Body of pancreas (tissue), 4 donors: ENCODE data around the gene RNPEPL1. TPM values are rescaled to one million over a fixed set of nuclear protein-coding genes. Genes with fewer than 3 reads are reported as not detected.

Experiments used
- ATAC-seq: fragments of 150-250 bp; one replicate; pipeline ENCODE4 v1.9.1; 2016
- DNase-seq, 4 donors: peaks; one replicate each; pipeline ENCODE4 v3.0.0-alpha.2; 2019
- H3K27ac ChIP-seq, 4 donors: fragments of 200-600 bp; sonication (generic); 1 replicate in 3 of 4; 2 replicates in 1 of 4; pipeline versions ENCODE4 v1.5.1 to v1.6.1; 2016 to 2019; ENCODE audit warnings: mild to moderate bottlenecking in 1 of 4, mixed read lengths in 1 of 4, moderate library complexity in 1 of 4
- H3K27me3 ChIP-seq, 2 donors: fragments of 200-600 bp; sonication (generic); one replicate each; pipeline ENCODE4 v1.6.0; 2016; ENCODE audit warnings: mild to moderate bottlenecking in 1 of 2
- H3K36me3 ChIP-seq, 2 donors: fragments of 200-600 bp; sonication (generic); replicated peaks in 1 of 2; 2 replicates each; pipeline ENCODE4 v1.5.1; 2016; ENCODE audit warnings: low read depth in 2 of 2; ENCODE audit not compliant: insufficient read depth in 1 of 2
- H3K4me1 ChIP-seq: fragments of 200-600 bp; sonication (generic); one replicate; pipeline ENCODE4 v1.6.0; 2016
- H3K4me3 ChIP-seq, 2 donors: fragments of 200-600 bp; sonication (generic); 1 replicate in 1 of 2; 2 replicates in 1 of 2; pipeline ENCODE4 v1.5.1; 2016 to 2019
- H3K9me3 ChIP-seq, 3 donors: fragments of 200-600 bp; sonication (generic); 1 replicate in 2 of 3; 2 replicates in 1 of 3; pipeline ENCODE4 v1.5.1; 2016
- POLR2A ChIP-seq, 3 donors: fragments of 450-650 bp; IDR thresholded peaks; one replicate each; pipeline ENCODE4 v1.6.1; 2016; ENCODE audit warnings: antibody characterized with exemption in 3 of 3, mild to moderate bottlenecking in 2 of 3
- WGBS, 2 donors: methylation state at CpG; one replicate each; pipeline ENCODE4 v1.1.5; 2017; 5-methylcytosine and 5-hydroxymethylcytosine counted together
- intact Hi-C: fragments of 100-400 bp; cut with DNase I; formaldehyde crosslinking; loops from one replicate; pipeline ENCODE4 v1.15.1; 2023
- total RNA-seq, 2 donors: library from RNA; depleted of rRNA; stranded (reverse); fragments of >200 nt; gene quantifications; one replicate each; pipeline ENCODE4 v1.1.0, GENCODE V29; 2016
- TF ChIP-seq, protein P1 (sequence below), 7 experiments: fragments of 450-650 bp in 4 of 7; fragments of 200-600 bp in 3 of 7; sonication (generic) in 3 of 7; IDR thresholded peaks; one replicate each; pipeline ENCODE4 v1.5.1; 2016 to 2019; ENCODE audit warnings: antibody characterized with exemption in 7 of 7

RNPEPL1 gene
- total RNA-seq, 2 donors from 2014 or later: 63.3 to 162 TPM

- ATAC-seq (peak; percentile 95), DNase-seq (peak; percentile 98)
- Histone ChIP-seq H3K27ac (peak within 1 kb of the TSS; percentile 74 to 95 (median 88)), H3K4me1 (peaks cover 35% of the 10 kb centered on the region), H3K36me3 (no peaks in the 10 kb centered on the region), H3K4me3 (peak within 1 kb of the TSS; percentile 52 to 68), H3K9me3 (no peaks in the 10 kb centered on the region), H3K27me3 (no peaks in the 10 kb centered on the region)
- 0% methylated on average over 88 of the region's 88 CpGs; no CpG with 5 or more reads in 1 of the 2 donors for WGBS, 2 donors
- intact Hi-C loops: no loop called here
- TF ChIP-seq POLR2A (IDR thresholded peaks at IDR 0.05): peak; percentile 33 to 74 (median 74)
- TF ChIP-seq, protein P1, sequence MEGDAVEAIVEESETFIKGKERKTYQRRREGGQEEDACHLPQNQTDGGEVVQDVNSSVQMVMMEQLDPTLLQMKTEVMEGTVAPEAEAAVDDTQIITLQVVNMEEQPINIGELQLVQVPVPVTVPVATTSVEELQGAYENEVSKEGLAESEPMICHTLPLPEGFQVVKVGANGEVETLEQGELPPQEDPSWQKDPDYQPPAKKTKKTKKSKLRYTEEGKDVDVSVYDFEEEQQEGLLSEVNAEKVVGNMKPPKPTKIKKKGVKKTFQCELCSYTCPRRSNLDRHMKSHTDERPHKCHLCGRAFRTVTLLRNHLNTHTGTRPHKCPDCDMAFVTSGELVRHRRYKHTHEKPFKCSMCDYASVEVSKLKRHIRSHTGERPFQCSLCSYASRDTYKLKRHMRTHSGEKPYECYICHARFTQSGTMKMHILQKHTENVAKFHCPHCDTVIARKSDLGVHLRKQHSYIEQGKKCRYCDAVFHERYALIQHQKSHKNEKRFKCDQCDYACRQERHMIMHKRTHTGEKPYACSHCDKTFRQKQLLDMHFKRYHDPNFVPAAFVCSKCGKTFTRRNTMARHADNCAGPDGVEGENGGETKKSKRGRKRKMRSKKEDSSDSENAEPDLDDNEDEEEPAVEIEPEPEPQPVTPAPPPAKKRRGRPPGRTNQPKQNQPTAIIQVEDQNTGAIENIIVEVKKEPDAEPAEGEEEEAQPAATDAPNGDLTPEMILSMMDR (IDR thresholded peaks at IDR 0.05): peak in 1 of 7 experiments; percentile 1
Measured at GRCh38 chr2:240586198-240586918, 18.1 kb downstream of the RNPEPL1 start, which contains the start of gene CAPN10. Gene CAPN10 (plus strand): TSS chr2:240586734. CDS start chr2:240586912, 178 bp downstream.

GRCh38 chr2:240586919-240587800, 18.9 kb downstream of the RNPEPL1 start:
- ATAC-seq (peak; percentile 25), DNase-seq (peak in 3 of 4 donors; percentile 37 to 48 (median 39))
- 1 to 7% methylated on average over 17 to 57 of the region's 62 CpGs for WGBS, 2 donors
- Histone ChIP-seq H3K4me1 (peaks cover 35% of the 10 kb centered on the region), H3K27ac (peak overlapping the region in 3 of 4 donors; percentile 74 to 95 (median 86)), H3K36me3 (no peaks in the 10 kb centered on the region), H3K27me3 (no peaks in the 10 kb centered on the region), H3K9me3 (no peaks in the 10 kb centered on the region), H3K4me3 (peak overlapping the region; percentile 52 to 68)
- intact Hi-C loops: no loop called here
- TF ChIP-seq, protein P1 (IDR thresholded peaks at IDR 0.05): no peak
- TF ChIP-seq POLR2A (IDR thresholded peaks at IDR 0.05): no peak

- intact Hi-C loops: no loop called here
- Histone ChIP-seq H3K4me1 (peaks cover 35% of the 10 kb centered on the region), H3K36me3 (no peaks in the 10 kb centered on the region), H3K27ac (no peak overlapping the region), H3K9me3 (no peaks in the 10 kb centered on the region), H3K27me3 (no peaks in the 10 kb centered on the region), H3K4me3 (no peak overlapping the region)
- WGBS, 2 donors: 75 to 78% methylated on average over 10 of the region's 10 CpGs
- TF ChIP-seq POLR2A (IDR thresholded peaks at IDR 0.05): no peak
- TF ChIP-seq, protein P1 (IDR thresholded peaks at IDR 0.05): no peak
- ATAC-seq: no peak
- DNase-seq: peak in 2 of 4 donors; percentile 2 to 8
Measured at GRCh38 chr2:240588006-240588655, 19.8 kb downstream of the RNPEPL1 start.

GRCh38 chr2:240588669-240589068, 20.4 kb downstream of the RNPEPL1 start:
- Histone ChIP-seq H3K4me3 (no peak overlapping the region), H3K4me1 (peaks cover 32% of the 10 kb centered on the region), H3K36me3 (no peaks in the 10 kb centered on the region), H3K9me3 (no peaks in the 10 kb centered on the region), H3K27ac (no peak overlapping the region), H3K27me3 (no peaks in the 10 kb centered on the region)
- ATAC-seq (no peak), DNase-seq (peak in 1 of 4 donors; percentile 7)
- intact Hi-C loops: no loop called here
- TF ChIP-seq, protein P1 (IDR thresholded peaks at IDR 0.05): no peak
- TF ChIP-seq POLR2A (IDR thresholded peaks at IDR 0.05): no peak
- WGBS, 2 donors: 66 to 72% methylated on average over 4 of the region's 4 CpGs
